H54 (cell line): Measurements from ENCODE around the gene PTGIS.

Experiments used
- DNase-seq: peaks from one replicate; pipeline ENCODE4 v3.0.0; 2011; ENCODE audit warnings: low spot score, mixed read lengths; ENCODE audit not compliant: insufficient read length
- FAIRE-seq: peaks from 3 replicates; lab custom pipeline; 2011; peaks lifted over from hg19 to GRCh38; lab: Jason Lieb, UNC
- POLR2A ChIP-seq: IDR thresholded peaks from 2 replicates; pipeline ENCODE4 v1.6.1; 2011; ENCODE audit warnings: low read depth, mild to moderate bottlenecking, low read length

Gene PTGIS

GRCh38 chr20:49563015-49563980 is 4.6 kb downstream of the PTGIS start:
- FAIRE-seq: no peak
- no peak for TF ChIP-seq POLR2A
- no peak for DNase-seq

GRCh38 chr20:49562311-49563014 is 5.5 kb downstream of the PTGIS start:
- DNase-seq: peak; percentile 94
- no peak for TF ChIP-seq POLR2A
- FAIRE-seq: peak; percentile 27

- DNase-seq: no peak
- TF ChIP-seq POLR2A: no peak
- no peak for FAIRE-seq
These were observed 6.1 kb downstream of the PTGIS start for GRCh38 chr20:49561806-49562205.

- FAIRE-seq (no peak), DNase-seq (no peak)
- TF ChIP-seq POLR2A: no peak
These were observed 6.7 kb downstream of the PTGIS start for GRCh38 chr20:49561256-49561655.

DNA sequence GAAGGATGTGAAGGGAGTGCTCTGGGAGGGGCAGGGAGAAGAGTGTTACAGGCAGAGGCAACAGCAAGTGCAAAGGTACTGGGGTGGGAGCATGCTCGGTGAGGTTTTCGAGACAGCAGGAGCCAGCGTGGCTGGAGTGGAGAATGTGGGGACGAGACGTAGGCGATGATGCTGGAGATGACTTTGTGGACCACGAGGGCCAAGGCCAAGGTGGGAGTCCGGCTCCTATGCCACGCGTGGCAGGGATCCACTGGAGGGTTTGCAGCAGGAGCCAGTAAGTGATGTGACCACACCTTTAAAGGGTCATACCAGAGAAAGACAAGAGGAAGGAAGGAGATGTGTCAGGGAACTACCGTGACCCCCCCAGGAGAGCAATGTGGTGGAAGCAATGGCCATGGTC is 7.3 kb downstream of the PTGIS start:
- DNase-seq: no peak
- no peak for FAIRE-seq
- TF ChIP-seq POLR2A: no peak

- DNase-seq (no peak), FAIRE-seq (no peak)
- no peak for TF ChIP-seq POLR2A
These were observed 7.8 kb downstream of the PTGIS start for GRCh38 chr20:49560186-49560585.

DNA sequence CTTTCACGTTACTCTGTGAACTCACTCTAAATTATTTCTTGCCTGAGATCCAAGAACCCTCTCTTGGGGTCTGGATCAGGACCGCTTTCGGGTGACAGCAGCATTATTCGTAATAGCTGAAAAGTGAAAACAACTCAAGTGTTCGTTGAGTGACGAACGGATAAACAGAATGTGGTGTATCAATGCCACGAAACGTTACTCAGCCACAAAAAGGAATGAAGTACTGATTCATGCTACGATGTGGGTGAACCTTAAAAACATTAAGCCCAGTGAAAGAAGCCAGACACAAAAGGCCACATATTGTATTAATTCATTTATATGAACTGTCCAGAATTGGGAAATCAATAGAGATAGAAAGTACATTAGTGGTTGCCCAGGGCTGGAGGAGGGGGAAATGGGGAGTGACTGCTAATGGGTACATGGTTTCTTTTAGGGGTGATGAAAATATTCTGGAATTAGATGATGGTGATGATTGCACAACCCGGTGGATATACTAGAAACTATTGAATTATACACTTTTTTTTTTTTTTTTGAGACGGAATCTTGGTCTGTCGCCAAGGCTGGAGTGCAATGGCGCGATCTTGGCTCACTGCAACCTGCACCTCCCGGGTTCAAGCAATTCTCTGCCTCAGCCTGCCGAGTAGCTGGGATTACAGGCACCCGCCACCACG is 8.4 kb downstream of the PTGIS start:
- FAIRE-seq: no peak
- TF ChIP-seq POLR2A: no peak
- no peak for DNase-seq

- TF ChIP-seq POLR2A: no peak
- DNase-seq (no peak), FAIRE-seq (no peak)
These were observed 9.1 kb downstream of the PTGIS start for GRCh38 chr20:49558826-49559225.

GRCh38 chr20:49557449-49557848 is 10.5 kb downstream of the PTGIS start:
- DNase-seq: no peak
- TF ChIP-seq POLR2A: no peak
- FAIRE-seq: peak; percentile 11

DNA sequence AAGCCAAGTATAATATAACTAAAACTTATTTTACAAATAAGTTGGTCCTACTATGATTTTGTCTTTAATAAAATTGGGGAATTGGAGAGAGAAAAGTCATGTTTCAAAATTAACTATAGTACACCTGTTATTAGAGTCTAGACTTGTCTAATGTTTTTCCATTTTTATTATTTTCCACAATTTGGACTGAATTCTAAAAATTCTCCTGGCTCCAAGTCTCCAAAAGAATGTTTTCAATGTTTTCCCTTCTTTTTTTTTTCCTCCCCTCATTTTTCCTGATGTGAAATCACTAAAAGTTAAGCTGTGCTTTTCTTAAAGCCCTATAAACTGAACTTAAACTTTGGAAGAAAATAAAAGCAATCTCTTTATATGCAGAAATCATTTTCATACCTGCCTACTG is 11.3 kb downstream of the PTGIS start:
- FAIRE-seq (no peak), DNase-seq (no peak)
- TF ChIP-seq POLR2A: no peak

GRCh38 chr20:49549801-49550551 is 18.0 kb downstream of the PTGIS start:
- no peak for TF ChIP-seq POLR2A
- FAIRE-seq (no peak), DNase-seq (no peak)

- TF ChIP-seq POLR2A: no peak
- no peak for FAIRE-seq
- DNase-seq: no peak
These were observed 19.5 kb downstream of the PTGIS start for GRCh38 chr20:49548371-49548947.

DNA sequence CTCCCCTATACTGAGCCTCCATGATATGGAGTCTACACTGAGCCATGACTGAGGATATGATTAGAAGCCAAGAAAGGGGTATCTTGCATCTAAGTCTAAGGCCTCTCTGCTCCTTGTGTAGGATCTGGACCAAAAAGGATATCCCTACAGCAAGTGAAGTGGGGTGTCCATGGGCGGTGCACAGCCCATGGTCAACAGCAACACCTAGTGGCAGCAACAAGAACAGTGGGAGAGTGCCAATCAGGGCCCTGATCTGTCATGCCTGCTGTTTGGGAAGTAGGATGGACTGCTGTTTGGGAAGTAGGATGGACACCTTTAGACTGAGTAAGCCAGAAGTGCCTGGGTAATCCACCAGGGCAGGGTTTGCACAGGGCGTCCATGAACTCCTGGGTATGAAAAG is 22.4 kb downstream of the PTGIS start:
- no peak for TF ChIP-seq POLR2A
- DNase-seq (no peak), FAIRE-seq (no peak)
